ENCODE measurements around the gene EML4.
"Not testable (repeated sequence)": the region's sequence is repeated elsewhere in the genome, so short reads cannot be mapped to it uniquely, and the experiment has no call there.

EML4 gene

DNA sequence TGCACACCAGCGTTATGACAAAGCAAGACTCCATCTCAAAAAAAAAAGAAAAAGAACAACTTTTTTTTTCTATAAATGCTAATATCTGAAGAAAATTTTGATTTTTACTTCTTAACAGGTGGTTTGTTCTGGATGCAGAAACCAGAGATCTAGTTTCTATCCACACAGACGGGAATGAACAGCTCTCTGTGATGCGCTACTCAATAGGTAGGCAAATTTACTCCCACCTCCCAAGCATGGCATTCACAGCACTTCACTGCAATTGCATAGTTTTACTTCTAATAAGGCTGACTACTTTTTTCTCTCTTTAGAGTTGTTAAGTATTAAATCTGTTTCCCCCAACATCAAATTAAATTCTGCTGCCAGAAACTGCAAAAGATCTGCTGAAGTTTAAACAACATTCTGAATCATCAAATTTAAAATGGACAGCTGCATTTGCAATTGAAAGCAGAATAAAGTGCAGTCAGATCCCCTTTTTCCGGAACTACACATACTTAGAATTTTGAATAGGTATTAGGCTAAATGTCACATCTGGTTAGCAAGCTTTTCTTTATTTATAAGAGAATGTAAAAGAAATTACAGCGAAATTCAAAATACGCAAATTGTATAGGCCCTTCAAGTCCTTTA is 146.8 kb downstream of the EML4 start:
- DNase-seq: no peak

- DNase-seq: no peak
Observed at GRCh38 chr2:42316910-42317309, 147.8 kb downstream of the EML4 start.

GRCh38 chr2:42317486-42317885 is 148.3 kb downstream of the EML4 start:
- no peak for DNase-seq

- no peak for DNase-seq
Observed at GRCh38 chr2:42317945-42318344, 148.8 kb downstream of the EML4 start.

- DNase-seq: peak; percentile 22
Observed at GRCh38 chr2:42319265-42319664, 150.1 kb downstream of the EML4 start.

DNA sequence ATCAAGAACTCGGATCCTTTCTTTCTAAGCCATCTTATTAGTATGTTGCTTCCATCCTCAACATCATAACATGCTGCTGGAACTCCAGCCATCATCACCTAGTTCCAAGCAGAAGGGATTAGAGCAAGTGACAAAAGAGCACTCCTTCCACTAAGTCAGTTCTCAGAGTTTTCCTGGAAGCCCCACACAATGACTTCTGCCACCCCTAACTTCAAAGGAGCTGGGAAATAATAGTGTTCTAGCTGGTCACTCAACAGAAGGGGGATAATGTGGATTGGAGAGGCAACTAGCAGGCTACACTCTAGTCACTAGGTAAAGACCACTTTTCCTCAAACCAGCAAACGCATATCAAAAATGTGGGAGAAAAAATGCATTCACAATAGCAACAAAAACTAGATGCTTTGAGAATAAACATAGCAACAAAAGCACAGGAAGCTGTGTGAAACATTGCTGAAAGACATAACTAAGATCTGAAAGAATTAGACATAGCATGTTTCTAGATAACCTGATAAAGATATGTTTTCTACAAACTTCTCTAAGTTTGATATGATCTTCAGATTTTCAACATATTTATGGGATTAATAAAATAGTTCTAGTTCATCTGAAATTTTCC is 152.4 kb downstream of the EML4 start:
- no peak for DNase-seq

- no peak for DNase-seq
Observed at GRCh38 chr2:42324244-42324643, 155.1 kb downstream of the EML4 start.

DNA sequence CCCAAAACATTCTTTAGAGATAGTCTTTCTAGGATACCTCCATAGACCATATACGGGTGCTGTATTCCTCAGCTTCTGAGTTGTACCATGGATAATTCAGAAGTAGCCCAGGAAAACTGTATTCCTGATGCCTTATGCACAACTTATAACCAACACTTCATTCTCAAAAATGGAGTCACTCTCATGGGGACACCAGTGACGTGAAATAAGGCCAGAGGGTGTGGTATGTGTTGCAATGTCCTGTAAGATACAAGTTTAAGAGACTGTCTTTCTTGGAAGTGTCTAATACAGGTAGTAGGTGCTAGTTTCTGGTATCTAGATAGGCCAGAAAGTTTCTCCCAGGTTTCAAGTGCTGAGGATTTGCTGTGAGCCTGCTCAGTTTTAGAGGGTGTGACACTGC is 155.8 kb downstream of the EML4 start:
- no peak for DNase-seq

DNA sequence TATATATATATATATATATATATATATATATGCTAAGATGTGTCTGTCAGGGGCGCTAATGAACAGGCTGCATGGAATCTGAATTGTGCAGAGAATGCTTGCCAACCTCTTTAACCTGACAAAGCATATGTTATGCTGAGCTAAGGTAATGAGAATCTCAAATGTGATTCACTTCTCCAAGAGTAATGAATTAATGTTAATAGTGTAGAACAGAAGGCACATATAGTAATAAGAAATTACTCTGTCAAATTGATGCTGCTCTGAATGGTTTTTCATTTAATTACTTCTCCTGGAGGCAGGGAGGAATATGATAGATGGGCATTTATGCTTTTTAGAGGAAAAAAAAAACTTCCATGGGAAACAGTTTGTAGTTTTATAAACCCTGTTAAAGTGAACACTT is 156.5 kb downstream of the EML4 start:
- no peak for DNase-seq

- DNase-seq: no peak
Observed at GRCh38 chr2:42327125-42327524, 158.0 kb downstream of the EML4 start.

DNA sequence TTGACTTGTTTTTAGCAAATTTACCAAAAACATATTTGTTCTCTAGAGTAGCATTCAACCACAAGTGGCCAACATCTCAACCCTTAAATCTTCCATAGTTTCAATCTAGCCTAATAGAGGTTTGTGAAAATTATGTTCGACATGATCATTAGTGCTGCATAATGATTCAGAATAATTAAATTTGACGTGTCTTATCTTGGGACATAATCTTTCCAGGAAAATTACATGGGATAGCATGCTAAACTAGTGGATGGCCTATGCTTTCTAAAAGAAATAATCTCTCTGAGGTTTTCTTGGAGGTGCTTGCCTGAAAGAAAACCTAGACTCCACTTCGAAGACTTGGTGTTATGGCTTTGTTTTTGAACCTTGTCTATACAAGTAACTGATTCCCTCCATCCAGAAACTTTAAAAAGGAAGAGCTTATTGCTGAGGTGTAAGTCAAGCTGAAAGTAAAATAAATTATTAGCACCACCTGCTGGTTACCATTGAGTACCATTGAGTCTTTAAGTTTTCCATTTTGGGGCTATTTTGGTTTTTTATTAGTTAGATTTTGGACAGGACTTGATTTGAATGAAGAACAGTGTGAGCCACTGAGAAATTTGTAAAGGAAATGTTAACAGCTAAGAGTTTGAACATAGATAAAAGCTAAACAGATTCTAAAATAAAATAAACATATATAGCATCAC is 159.1 kb downstream of the EML4 start:
- no peak for DNase-seq

DNA sequence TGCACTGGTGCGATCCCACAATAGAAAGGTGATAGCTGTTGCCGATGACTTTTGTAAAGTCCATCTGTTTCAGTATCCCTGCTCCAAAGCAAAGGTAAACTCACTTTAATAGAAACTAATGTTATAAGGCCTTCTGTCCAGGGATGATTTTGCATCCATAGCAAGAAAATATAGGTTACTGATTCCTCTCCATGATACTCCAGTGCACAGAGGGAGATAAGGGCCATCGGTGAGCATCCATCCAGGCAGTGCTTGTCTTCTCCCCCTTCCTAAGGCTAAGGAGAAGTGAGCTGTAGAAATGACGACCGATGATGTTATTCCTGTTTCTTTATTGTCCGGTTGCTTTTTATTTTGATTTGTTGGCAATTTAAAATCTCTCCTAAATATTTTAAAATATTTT is 159.8 kb downstream of the EML4 start:
- DNase-seq: no peak

- DNase-seq: no peak
Observed at GRCh38 chr2:42329736-42330135, 160.6 kb downstream of the EML4 start.

DNA sequence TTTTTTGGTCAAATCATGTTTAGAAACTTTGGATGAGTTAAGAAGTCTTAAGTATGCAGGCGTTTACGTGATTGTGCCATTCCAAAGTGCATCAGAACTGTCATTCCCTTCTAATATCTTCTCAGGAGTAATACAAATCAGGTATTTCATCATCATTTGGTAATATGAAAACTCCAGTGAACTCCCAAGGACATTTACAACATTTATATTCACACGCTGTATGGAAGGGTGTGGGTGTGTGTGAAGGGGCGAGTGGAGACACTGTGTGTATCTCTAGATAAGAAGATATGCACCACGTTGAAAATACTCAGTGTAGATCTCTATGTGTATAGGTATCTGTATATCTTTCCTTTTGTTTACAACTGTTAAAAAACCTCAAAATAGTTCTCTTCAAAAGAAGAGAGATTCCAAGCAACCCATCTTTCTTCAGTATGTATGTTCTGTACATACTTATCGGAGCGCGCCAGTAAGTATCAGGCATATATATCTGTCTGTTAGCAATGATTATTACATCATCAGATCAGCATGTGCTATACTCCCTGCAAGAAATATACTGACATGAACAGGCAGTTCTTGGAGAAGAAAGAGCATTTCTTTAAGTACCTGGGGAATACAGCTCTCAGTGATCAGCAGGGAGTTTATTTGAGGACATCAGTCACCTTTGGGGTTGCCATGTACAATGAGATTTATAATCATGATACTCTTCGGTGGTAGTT is 162.6 kb downstream of the EML4 start:
- DNase-seq: no peak

GRCh38 chr2:42332575-42332974 is 163.4 kb downstream of the EML4 start:
- no peak for DNase-seq

GRCh38 chr2:42333579-42333978 is 164.4 kb downstream of the EML4 start:
- no peak for DNase-seq

DNA sequence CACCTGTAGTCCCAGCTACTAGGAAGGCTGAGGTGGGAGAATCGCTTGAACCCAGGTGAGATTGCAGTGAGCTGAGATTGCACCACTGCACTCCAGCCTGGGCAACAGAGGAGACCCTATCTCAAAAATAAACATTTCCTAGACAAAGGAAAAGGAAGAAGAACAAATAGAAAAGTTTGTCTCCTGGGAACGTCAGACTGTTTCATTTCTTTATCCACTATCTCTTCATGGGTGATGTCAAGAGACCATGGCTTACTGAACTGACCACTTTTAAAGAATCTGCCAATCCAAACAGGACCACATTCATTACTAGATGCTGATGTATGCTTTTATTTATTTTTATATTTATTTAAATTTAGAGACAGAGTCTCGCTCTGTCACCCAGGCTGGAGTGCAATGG is 165.1 kb downstream of the EML4 start:
- no peak for DNase-seq

- not testable (repeated sequence) for DNase-seq
Observed at GRCh38 chr2:42334865-42335264, 165.7 kb downstream of the EML4 start.

GRCh38 chr2:42335514-42336104 is 166.5 kb downstream of the EML4 start:
- no peak for DNase-seq

- peak; percentile 57 for DNase-seq
Observed at GRCh38 chr2:42336361-42336965, 167.3 kb downstream of the EML4 start.

DNA sequence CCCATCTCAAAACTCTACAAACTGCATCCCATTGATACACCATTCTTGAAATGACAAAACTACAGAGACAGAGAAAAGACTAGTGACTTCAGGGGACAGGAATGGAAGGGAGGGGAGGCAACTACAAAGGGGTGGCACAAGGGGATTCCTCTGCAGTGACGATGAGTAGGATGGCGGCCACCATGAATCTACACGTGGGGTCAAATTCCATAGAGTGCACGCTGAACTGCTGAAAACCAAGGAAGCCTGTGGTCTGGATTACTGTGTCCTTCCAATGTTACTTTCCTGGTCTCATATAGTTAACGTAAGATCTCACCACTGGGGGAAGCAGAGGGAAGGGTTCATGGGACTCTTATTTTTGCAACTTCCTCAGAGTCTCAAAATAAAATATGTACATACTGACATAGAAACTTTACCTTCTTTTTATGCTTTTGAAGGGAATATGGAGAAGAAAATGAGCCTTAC is 168.2 kb downstream of the EML4 start:
- DNase-seq: no peak

GRCh38 chr2:42337846-42338566 is 168.9 kb downstream of the EML4 start:
- no peak for DNase-seq
